Measurements from ENCODE around the gene NEXMIF.
"Not testable (repeated sequence)": the region's sequence is repeated elsewhere in the genome, so short reads cannot be mapped to it uniquely, and the experiment has no call there.

NEXMIF gene

DNA sequence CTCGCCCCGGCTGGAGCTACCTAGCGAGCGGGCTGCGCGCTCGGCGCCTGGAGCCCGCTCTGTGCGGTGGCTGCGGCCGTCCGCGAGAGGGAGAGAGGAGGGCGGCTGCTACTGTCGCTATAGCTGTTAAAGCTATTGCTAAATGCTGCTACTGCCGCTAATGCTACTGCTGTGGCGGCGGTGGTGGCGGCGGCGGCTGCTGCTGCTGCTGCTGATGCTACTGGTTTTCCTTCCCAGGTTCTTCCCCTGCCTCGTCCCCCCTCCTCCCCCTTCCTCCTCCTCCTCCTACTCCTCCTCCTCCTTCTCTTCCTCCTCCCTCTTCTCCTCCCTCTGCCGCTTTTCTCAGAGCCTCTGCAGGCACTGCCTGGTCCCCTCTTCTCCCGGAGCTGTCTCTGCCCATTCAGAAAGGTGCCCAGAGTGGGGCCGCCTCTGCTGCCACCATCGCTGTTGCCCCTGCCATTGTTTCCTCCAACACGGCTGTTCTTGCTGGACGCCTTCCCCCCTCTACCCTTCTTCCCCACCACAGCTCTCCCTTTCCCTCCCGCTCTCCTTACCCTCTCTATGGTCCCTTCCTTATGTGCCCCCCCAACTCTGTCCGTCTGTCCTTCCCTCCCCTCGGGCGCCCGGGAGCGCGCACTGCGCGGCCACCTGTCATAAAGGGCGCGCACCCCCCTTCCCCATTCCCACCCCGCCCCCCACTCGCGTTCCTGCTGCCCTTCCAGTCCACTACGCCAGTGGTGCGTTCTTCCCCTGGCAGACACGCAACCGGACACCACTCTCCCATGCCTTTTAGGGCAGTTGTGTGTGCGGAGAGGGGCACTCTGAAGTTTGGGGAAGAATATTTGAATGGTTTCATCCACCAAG, at the start of gene NEXMIF:
Gene NEXMIF (minus strand): TSS at position 228 of the 864 bp plus-strand sequence.
- DNase-seq, result peak; percentile 11

DNA sequence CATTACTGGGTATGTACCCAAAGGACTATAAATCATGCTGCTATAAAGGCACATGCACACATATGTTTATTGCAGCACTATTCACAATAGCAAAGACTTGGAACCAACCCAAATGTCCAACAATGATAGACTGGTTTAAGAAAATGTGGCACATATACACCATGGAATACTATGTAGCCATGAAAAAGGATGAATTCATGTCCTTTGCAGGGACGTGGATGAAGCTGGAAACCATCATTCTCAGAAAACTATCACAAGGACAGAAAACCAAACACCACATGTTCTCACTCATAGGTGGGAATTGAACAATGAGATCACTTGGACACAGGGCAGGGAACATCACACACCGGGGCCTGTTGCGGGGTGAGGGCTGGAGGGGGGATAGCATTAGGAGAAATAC, 36.7 kb upstream of the NEXMIF start:
- DNase-seq, result not testable (repeated sequence)

DNA sequence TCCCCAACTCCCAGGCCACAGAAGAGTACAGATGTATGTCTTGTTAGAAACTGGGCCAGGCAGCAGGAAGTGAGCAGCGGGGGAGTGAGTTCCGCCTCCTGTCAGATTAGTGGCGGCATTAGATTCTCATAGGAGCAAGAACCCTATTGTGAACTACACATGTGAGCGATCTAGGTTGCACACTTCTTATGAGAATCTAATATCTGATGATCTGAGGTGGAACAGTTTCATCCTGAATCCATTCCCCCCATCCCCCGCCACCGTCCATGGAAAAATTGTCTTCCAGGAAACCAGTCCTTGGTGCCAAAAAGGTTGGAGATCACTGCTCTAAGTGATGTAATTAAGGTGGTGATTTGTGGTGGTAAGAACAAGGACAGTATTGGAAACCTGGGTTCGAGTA, 24.5 kb upstream of the NEXMIF start:
- no peak for DNase-seq

DNA sequence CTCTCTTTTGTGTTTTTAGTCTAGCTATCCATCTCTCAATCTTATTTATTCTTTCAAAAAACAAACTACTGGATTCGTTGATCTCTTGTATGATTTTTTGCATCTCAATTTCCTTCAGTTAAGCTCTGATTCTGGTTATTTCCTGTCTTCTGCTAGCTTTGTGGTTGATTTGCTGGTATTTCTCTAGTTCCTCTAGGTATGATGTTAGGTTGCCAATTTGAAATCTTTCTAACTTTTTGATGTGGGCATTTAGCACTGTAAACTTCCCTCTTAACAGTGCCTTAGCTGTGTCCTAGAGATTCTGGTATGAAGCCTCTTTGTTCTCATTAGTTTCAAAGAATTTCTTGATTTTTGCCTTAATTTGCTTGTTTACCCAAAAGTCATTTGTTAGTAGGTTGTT, 15.2 kb upstream of the NEXMIF start:
- DNase-seq, result no peak

DNA sequence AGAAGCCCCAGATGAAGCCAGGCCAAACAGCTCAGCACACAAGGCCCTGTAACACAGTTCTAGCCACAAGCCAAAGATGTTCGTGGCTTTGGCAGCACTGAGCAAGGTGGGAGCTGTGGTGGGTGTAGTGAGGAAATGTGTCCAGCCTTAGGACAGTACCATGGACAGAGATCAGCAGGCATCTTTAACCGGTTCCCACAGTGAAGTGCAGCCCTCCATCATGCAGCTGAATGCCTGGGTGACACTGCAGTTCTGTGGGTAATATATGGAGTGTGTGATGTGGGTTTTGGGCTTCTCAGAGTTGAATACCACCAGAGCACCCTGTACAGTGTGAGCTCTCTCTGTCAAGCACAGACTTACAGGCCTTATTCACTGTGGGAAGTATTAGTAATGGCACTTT, 6.0 kb upstream of the NEXMIF start:
- no peak for DNase-seq

DNA sequence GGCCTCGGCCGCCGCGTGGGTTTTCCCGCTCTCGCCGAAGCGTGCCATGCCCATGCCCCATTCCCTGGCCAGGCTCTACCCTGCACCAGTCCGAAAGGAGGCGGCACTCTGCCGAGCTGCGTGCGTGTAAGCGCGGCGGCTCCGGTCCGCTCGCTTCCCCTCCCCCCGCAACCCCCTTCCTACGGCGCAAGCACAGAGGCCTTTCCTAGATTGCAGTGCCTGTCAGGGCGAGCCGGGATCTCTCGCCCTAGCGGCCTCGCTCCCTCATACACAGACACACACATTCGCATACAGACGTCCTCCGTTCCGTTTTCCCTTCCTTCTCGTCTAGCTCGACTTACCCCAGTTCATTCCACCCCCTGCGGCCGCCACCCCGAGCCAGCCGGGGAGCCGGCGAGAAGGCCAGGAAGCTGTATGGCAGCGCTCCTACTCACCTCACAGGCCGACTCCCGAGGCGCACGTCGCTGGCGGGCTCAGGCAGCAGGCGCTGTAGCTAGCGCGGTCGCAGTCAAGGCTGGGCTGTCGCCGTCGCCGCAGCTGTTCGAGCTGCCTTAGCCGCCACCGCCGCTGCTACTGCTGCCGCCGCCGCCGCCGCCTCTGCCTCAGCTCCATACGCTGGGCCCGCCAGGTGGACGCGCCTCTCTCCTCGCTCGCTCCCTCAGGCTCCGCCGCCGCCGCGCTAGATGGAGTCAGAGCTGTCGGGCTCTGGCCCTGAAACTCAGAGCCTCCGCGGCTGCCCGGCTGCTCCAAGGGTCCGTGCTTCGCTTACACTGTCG, 615 bp downstream of the NEXMIF start:
- peak; percentile 7 for DNase-seq

DNA sequence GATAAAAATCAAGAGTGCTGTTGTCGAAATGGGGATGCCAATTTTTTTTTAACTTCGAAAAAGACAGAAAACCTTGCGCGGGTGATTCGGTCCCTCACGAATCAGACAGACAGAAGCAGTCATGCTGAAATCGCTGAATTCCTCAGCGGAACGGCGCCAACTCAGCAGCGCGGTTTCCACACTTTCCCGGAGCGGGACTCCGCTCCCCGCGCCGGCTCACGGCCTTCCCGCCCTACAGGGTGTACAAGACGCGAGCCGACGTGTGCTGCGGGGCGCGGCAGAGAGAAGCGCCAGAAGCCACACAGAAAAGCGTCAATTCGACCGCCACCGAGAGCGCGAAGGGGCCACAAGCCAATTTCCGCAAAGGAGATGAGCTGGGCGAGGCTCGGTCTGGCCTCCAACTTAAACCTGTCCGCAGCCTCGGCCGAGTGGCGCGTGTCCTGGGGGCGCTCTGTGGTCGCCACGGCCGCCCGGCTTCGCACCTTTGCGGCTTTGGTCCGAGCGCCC, 1.3 kb downstream of the NEXMIF start:
- peak; percentile 0 for DNase-seq

DNA sequence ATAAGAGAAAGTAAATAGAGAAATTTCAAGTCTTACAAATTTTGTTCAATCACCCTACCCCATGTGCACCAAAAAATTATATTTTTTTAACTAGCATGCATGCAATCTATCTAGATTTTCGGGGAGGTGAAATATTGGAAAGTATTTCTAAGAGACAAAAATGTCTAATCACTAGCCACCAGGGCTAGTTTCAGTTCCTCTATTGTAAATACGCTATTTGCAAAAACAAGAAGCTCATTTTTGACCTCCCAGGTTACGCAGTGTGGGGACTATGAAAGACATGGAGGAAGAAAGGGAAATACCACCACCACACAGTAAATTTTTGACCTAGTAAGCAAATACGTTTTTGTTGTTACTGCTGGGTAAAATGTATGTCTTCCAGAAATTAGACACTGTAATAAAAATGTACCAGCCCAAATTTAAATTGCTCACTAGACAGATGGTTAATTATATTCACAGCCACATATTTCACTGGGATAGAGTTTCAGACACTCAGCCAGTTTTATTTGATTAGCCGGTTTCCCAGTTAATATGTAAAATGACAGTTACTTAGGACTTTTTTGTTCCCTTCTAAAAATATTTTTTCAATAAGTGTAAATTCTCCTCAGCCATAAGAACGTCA, 2.2 kb downstream of the NEXMIF start:
- DNase-seq, result no peak

DNA sequence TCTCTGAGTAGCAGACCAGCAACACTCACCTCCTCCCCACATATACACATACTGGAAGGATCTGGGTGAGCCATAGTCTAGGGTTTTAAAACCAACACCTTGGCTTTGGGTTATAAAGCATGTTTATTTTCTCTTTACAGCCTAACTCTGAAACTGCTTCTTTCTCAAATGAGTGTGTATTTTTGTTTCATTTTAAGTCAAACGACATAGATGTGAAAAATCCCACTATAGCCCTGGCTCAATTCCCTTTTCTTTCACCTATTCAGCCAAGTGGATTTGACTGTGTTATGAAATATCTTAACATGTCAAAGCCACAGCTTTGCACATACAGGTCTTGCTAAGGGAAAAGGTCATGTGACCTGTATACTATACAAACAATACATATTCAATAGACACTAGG, 13.8 kb downstream of the NEXMIF start:
- DNase-seq, result no peak

DNA sequence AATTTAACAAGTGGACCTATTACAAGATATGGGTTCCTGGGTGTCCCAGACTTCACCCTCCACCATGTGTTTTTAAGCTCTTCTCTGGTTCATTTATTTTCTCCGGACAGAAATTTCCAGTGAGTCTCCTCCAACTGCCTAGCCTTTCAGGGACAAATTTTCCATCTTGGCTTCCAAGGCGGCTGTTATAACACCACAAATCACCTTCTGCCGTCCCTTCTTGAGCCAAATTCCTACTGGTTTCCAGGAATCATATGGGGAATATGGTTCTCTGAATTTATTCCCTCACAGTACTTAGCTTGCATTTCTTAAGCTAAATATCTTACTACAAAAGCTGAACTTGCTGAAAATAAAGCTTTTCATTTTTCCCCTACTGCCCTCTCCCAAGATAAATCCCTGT, 18.8 kb downstream of the NEXMIF start:
- no peak for DNase-seq

DNA sequence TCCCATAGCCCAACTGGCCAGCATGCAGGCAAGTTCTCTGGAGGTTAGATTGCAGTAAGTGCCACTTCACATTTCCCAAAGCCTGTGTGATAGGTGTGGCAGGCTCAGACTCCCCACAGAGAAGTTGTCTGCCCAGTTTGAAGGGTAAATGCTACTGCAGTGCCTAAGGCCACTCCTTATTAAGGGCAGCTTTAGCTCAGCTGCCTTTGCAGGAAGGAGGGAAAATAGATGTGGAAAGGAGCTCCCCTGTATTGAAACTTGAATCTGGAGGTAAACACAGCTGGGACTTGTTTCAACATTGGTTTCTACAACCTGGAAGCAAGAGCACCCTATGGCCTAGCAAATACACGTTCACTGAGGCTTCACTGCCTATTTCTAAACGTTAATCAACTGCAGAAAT, 22.4 kb downstream of the NEXMIF start:
- DNase-seq, result no peak

DNA sequence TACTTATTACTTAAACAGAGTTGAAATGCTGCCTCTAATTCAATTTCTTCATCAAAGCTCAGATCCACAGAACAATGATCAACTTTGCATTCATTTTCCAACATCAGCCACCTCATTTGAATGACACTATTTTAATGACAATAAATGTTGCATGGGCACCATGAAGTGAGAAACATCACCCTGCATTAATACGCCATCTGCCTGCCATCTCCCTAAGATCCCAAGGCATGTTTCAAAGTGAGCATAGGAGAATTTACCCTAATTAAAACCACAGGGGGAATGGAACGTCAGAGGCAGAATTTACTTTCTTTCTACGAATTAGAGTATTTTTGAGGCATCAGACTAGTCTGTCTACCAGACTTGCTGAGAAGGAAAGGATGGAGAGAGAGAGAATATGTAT, 32.7 kb downstream of the NEXMIF start:
- no peak for DNase-seq

DNA sequence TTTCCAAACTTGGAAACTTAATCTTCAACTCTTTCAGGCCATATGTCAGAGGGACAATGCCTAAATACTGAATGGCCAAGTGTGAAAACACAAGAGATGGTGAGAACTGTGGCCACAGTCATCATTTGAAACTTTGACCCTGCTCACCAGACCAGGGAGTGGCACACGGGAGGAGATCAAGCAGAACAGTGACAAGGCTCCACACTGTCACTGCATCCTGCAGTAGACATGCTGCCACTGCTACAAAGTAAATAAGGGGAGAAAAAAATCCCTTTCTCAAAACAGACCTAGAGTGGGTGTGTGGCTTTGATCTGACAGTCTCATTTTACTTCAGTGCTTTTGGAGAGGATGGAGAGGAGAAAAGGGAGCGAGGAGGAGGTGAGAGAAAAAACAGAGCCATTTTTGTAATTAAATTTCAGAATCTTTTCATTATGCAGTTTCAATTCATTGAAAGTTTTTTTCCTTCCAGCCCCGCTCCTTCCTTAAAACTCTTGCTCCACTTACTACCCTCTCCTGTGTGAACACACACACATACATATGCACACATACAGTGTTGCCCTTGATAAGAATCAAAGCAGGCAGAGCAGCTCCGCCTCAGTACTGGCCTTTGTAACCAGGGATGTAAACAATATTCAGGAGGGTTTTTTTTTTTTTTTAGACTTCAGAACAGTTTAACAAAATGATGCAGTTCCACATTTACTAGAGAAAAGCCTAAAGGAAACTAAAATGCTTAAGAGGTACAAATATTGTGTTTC, 34.4 kb downstream of the NEXMIF start:
- DNase-seq, result no peak

DNA sequence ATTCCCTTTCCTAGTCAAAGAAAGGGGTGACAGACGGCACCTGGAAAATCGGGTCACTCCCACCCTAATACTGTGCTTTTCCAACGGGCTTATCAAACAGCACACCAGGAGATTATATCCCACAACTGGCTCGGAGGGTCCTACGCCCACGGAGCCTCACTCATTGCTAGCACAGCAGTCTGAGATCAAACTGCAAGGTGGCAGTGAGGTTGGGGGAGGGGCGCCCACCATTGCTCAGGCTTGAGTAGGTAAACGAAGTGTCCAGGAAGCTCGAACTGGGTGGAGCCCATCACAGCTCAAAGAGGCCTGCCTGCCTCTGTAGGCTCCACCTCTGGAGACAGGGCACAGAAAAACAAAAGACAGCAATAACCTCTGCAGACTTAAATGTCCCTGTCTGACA, 42.9 kb downstream of the NEXMIF start:
- not testable (repeated sequence) for DNase-seq

DNA sequence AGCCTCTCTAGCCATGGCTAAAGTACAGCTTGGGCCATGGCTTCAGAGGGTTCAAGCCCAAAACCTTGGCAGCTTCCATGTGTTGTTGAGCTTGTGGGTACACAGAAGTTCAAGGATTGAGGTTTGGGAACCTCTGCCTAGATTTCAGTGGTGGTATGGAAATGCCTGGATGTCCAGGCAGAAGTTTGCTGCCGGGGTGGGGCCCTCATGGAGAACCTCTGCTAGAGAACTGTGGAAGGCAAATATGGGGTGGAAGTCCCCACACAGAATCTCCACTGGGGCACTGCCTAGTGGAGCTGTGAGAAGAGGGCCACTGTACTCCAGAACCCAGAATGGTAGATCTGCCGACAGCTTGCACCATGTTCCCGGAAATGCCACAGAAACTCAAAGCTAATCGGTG, 59.5 kb downstream of the NEXMIF start:
- no peak for DNase-seq

DNA sequence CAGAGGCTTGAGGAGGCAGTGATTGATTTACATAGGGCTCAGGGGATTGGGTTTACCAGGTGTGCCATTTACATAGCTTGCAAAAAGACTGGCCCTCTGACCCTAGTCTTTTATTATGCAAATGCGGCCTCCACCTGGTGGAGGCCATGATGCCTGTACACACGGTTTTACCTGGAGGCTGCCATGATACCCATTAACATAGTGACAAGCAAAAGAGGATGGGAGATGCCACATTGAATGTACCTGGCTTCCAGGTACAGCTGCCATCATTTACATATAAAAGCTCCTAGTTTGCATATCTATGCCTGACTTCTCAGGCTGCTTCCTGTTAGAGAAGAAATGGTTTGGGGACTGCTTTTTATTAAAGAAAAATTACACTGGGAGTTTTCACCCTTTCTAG, 72.0 kb downstream of the NEXMIF start:
- DNase-seq, result no peak

DNA sequence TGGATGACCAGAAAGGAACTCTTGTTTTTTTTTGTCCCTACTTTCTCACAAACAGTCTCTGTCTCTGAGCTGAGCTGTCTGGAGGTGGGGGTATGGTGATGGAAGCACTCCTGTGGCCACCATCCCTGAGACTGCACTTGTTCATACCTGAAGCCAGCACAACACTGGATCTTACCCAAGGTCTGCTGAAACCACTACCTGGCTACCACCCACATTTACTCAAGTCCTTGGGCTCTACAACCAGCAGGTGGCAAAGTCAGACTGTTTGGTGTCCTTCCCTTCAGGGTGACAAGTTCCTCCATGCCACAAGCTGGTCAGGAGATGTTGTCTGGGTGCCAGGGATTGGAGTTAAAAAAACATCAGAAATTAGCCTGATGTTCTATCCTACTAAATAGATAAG, 89.7 kb downstream of the NEXMIF start:
- no peak for DNase-seq

DNA sequence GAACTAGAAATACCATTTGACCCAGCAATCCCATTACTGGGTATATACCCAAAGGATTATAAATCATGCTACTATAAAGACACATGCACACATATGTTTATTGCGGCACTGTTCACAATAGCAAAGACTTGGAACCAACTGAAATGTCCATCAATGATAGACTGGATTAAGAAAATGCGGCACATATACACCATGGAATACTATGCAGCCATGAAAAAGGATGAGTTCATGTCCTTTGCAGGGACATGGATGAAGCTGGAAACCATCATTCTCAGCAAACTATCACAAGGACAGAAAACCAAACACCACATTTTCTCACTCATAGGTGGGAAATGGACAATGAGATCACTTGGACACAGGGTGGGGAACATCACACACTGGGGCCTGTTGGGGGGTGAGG, 105.5 kb downstream of the NEXMIF start:
- not testable (repeated sequence) for DNase-seq

DNA sequence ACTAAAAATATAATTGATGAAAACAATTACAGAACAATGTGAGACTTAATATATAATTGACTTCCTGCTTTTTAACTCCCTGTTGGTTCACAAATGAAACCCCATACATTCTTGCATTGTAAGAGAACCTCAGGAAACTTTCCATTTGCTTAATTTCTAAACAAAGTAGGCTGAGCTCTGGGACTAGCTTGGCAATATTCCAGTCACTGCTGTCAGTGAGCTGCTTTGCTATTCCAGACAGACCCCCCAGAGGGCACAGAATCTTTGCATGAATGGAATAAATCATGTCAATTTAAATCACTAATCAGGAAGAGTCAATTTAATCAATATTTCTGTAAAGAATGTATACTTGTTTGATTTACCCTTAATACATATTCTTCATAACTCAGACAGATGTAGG, 110.6 kb downstream of the NEXMIF start:
- no peak for DNase-seq

DNA sequence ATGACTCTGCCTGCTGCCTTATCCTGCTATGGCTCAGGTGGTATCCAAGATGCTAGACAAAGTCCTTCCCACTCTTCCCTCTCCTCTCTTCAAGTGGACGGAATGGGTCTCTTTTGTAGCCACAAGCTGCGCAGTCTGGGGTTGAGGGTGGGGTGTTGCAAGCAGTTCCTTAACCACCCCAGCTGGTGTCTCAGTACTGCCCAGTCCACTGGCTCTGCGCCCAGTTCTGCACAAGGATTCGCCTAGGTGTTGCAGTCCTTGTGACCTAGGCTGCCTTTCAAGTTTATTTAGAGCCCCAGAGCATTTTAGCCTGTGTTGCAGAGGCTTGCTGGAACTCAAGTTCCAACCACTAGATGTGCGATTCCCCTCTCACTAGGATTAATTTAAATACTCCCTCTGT, 120.7 kb downstream of the NEXMIF start:
- DNase-seq, result no peak

DNA sequence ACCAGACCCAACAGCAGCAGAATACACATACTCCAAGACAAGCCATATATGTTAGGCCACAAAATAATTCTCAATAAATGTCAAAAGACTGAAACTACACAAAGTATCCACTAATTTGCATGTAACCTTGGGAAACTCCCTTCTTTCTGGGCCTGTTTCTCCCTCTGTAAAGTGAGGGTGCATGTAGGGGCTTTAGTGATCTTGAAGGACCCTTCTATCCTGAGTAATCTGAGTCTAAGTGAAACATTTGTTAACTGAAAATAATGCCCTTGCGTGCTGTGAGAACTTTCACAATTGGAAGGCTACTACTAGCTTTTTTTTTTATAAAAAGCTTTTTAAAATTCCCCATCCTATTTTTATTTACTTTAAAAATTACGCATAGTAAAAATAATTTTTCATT, 125.2 kb downstream of the NEXMIF start:
- no peak for DNase-seq

DNA sequence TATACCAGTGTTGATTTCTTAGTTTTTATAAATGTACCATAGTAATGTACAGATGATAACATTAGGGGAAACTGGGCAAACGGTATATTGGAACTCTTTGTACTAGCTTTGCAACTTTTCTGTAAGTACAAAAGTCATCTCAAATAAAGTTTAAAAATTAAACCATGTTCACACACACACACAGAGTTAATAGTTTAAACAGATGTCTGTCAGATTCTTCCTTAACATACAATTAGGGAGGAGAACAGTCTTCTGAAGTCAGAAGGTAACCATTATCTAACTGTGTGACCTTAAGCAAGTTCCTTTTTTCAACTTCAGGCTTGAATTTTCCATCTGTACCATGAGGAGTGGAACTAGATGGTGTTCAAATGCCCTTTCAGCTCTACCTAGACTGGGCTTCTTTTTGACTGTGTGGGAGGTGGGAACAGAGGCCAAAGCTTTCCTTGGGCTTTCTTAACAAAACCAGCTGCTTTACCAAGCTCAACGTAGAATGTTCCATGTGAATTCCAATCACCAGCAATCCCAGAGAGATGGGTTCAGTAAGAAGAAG, 127.8 kb downstream of the NEXMIF start:
- no peak for DNase-seq

Data from stimulated activated naive CD4-positive, alpha-beta T cell treated with Interleukin-2 at 50 U/mL for 16 hours (primary cell).